Ectodermal cell (in vitro differentiated cells): ENCODE results near the gene RRP8.

Experiments
- H3K27ac ChIP-seq: 2 replicates; pipeline ENCODE4 v1.7.0; 2013; ENCODE audit warnings: mild to moderate bottlenecking, low read depth, low read length; ENCODE audit not compliant: insufficient read depth, poor library complexity, severe bottlenecking
- H3K27me3 ChIP-seq: 2 replicates; pipeline ENCODE4 v1.7.0; 2013; ENCODE audit warnings: mild to moderate bottlenecking, low read length; ENCODE audit not compliant: insufficient read depth, control insufficient read depth, poor library complexity, severe bottlenecking
- H3K36me3 ChIP-seq: one replicate; pipeline ENCODE4 v1.7.0; 2013; ENCODE audit warnings: low read length; ENCODE audit not compliant: control insufficient read depth, insufficient read depth
- H3K4me1 ChIP-seq: one replicate; pipeline ENCODE4 v1.7.0; 2013; ENCODE audit warnings: low read length; ENCODE audit not compliant: control insufficient read depth, insufficient read depth
- H3K4me3 ChIP-seq: 2 replicates; pipeline ENCODE4 v1.7.0; 2013; ENCODE audit warnings: low read depth, low read length, control low read depth; ENCODE audit not compliant: insufficient read depth
- H3K9me3 ChIP-seq: 2 replicates; pipeline ENCODE4 v1.7.0; 2013; ENCODE audit warnings: mild to moderate bottlenecking, low read length, moderate library complexity; ENCODE audit not compliant: control insufficient read depth
- WGBS, 2 experiments: methylation state at CpG; one replicate each; pipeline ENCODE4 v1.1.7; 2013; ENCODE audit warnings: missing lambda C conversion rate in 2 of 2; 5-methylcytosine and 5-hydroxymethylcytosine counted together

Gene RRP8

DNA sequence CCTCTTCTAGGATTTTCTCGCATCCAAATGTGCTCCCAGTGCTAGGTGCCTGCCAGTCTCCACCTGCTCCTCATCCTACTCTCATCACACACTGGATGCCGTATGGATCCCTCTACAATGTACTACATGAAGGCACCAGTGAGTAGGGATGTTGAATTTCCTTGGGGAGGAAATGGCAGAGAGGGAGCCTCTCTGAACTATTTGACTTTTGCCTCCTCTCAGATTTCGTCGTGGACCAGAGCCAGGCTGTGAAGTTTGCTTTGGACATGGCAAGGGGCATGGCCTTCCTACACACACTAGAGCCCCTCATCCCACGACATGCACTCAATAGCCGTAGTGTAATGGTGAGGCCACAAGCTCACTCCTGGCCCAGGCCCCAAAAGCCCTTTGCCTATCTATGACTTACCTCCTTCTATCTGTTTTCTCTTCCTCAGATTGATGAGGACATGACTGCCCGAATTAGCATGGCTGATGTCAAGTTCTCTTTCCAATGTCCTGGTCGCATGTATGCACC lies 6.1 kb upstream of the RRP8 start:
- Histone ChIP-seq H3K4me3 (no peak overlapping the region), H3K27me3 (no peaks in the 10 kb centered on the region), H3K4me1 (peaks cover 20% of the 10 kb centered on the region), H3K36me3 (peaks cover 32% of the 10 kb centered on the region), H3K9me3 (no peaks in the 10 kb centered on the region), H3K27ac (no peak overlapping the region)
- WGBS, 2 experiments, result 91 to 92% methylated on average over 8 of the region's 8 CpGs

DNA sequence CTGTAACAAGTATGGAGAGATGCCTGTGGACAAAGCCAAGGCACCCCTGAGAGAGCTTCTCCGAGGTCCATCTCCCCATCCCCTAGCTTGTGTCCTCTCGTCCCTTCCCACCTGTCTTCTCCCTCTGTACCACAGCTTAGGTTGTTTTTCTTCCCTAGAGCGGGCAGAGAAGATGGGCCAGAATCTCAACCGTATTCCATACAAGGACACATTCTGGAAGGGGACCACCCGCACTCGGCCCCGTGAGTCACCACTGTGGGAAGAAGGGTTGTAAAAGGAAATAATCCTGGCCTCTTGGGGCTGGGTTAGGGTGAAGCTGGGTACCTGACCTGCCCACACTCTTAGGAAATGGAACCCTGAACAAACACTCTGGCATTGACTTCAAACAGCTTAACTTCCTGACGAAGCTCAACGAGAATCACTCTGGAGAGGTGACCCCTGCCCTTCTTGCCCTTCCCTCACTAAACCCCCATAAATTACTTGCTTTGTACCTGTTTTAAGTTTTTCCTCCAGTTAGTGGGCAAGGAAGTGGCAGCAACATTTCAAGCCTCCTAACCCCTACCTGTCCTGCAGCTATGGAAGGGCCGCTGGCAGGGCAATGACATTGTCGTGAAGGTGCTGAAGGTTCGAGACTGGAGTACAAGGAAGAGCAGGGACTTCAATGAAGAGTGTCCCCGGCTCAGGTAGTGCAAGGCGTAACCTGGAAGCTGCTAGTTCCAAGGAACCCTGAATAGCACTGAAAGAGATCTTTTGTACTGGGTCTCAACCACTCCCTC lies 5.5 kb upstream of the RRP8 start:
- Histone ChIP-seq H3K36me3 (peaks cover 32% of the 10 kb centered on the region), H3K27me3 (no peaks in the 10 kb centered on the region), H3K4me3 (no peak overlapping the region), H3K27ac (no peak overlapping the region), H3K9me3 (no peaks in the 10 kb centered on the region), H3K4me1 (peaks cover 22% of the 10 kb centered on the region)
- WGBS, 2 experiments, result 96% methylated on average over 14 of the region's 14 CpGs

DNA sequence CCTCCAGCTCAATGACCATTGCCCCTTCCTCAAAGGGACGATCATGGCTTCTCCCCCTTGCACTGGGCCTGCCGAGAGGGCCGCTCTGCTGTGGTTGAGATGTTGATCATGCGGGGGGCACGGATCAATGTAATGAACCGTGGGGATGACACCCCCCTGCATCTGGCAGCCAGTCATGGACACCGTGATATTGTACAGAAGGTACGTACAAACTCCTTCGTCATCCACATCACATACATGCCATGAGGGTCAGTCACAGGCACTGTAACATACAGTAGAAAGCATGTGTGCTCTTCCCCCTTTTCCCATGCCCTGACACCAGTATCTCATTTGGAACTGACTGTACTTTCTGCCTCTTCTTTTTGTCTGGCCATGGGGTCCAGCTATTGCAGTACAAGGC lies 4.6 kb upstream of the RRP8 start:
- H3K4me3 ChIP-seq, result no peak overlapping the region
- WGBS, 2 experiments, result 96 to 97% methylated on average over 9 of the region's 9 CpGs
- H3K27ac ChIP-seq, result no peak overlapping the region
- H3K27me3 ChIP-seq, result no peaks in the 10 kb centered on the region
- peaks cover 32% of the 10 kb centered on the region for H3K36me3 ChIP-seq
- H3K9me3 ChIP-seq, result no peaks in the 10 kb centered on the region
- peaks cover 22% of the 10 kb centered on the region for H3K4me1 ChIP-seq

DNA sequence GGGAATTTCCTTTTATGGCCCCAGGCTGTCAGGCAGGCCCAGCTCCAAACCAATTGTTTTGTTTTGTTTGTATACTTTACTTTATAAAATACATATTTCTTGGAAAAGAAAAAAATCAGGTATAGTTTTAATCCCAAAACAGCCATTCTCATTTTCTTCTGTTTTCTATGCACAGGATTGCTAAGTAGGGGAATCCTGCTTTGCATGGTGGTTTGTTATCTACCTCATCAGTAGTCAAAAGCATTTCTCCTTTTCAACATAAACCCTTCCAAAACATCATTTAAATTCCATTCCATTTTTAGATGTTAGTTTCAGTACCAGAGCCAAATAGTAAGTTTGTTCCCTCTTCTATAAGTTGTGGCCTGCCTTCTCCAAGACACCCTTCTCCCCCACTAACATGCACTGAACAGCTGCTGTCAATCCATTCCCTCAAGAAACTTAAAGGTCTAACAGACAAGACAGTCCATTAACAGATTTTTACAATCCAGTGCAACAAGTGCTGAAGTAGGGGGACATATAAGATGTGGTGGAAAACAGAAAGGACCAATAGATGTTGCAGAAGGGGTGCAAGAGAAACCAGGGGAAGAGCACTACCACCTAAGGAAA lies 3.9 kb upstream of the RRP8 start:
- H3K9me3 ChIP-seq, result no peaks in the 10 kb centered on the region
- H3K4me1 ChIP-seq, result peaks cover 27% of the 10 kb centered on the region
- peaks cover 32% of the 10 kb centered on the region for H3K36me3 ChIP-seq
- H3K27ac ChIP-seq, result no peak overlapping the region
- no peaks in the 10 kb centered on the region for H3K27me3 ChIP-seq
- no peak overlapping the region for H3K4me3 ChIP-seq

DNA sequence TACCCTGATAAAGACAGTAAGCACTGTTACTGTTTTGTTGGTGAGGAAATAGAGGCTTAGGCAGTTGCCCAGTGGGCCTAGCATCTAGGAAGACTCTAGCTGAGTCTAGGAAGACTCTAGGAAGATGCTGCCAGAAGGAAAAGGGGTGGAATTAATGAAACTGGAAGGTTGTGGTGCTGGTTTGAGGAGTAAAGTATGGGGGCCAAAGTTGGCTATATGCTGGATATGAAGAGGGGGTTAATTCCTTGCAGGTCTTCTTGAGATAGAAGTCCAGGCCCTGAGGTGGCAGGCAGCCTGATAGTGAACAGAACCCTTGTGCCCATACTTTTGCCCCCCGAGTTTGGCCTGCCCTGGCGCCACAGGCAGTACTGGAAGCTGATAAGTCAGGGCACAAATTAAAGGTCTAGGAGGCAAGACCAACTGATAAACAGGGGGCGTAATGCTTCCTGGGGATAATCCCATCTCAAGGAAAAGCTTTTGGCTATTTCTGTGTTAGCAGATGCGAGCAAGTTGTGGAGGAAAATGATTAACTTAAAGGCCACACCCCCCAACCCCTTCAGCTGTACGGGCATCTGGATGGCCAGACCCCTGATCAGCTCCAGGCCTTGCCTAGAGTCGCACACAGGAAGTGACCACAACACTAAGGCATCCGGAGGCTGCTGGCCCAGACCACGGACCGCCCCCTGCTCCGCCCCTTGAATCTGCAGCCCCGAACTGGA lies 3.2 kb upstream of the RRP8 start:
- Histone ChIP-seq H3K4me3 (peak overlapping the region; percentile 14), H3K9me3 (no peaks in the 10 kb centered on the region), H3K36me3 (peaks cover 32% of the 10 kb centered on the region), H3K27me3 (no peaks in the 10 kb centered on the region), H3K4me1 (peaks cover 31% of the 10 kb centered on the region), H3K27ac (peak overlapping the region; percentile 52)
- WGBS, 2 experiments, result 26 to 28% methylated on average over 11 of the region's 11 CpGs

DNA sequence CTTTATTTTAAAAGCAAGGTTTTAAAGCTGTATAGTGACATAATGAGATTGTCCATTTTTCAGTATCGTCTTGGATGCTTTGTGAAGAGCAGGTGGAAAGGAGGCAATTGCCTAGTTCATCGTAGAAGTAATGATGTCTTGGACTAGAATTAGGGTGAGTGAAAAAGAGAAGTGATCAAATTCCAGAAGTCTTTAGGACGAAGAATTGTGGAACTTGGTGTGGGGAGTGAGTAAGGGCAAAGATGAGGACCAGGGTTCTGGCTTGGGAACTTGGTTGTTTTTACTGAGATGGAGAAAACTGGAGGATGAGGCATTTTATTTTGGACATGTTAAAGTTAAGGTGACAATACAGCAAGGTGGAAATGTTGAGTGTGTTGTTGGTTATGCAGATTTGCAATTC lies 1.4 kb upstream of the RRP8 start:
- Histone ChIP-seq H3K9me3 (no peaks in the 10 kb centered on the region), H3K27ac (no peak overlapping the region), H3K4me1 (peaks cover 26% of the 10 kb centered on the region), H3K27me3 (no peaks in the 10 kb centered on the region), H3K36me3 (peaks cover 32% of the 10 kb centered on the region), H3K4me3 (peak overlapping the region; percentile 57)
- 64 to 71% methylated on average over 3 of the region's 3 CpGs for WGBS, 2 experiments

DNA sequence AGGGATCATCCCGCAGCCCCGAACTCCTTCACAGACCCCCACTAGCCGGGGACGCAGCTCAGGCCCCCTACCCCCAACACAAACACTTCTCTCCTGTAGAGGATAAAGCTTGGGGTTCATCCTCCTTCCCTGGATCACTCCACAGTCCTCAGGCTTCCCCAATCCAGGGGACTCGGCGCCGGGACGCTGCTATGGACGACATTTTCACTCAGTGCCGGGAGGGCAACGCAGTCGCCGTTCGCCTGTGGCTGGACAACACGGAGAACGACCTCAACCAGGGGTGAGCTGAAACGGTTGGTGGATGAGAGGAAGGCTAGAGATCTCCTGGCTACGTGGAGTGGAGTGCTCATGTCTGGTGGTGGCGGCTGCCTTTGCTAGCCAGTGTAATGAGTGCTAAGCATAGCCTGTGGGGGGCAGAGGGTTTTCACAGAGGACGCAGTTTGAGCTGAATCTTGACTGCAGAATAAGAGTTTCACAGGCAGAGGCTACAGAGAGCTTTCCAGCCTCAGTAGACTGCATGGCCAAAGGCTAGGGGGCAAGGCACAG lies 738 bp upstream of the RRP8 start:
- 0% methylated on average over 20 of the region's 20 CpGs for WGBS, 2 experiments
- peaks cover 26% of the 10 kb centered on the region for H3K4me1 ChIP-seq
- peak overlapping the region; percentile 57 for H3K4me3 ChIP-seq

DNA sequence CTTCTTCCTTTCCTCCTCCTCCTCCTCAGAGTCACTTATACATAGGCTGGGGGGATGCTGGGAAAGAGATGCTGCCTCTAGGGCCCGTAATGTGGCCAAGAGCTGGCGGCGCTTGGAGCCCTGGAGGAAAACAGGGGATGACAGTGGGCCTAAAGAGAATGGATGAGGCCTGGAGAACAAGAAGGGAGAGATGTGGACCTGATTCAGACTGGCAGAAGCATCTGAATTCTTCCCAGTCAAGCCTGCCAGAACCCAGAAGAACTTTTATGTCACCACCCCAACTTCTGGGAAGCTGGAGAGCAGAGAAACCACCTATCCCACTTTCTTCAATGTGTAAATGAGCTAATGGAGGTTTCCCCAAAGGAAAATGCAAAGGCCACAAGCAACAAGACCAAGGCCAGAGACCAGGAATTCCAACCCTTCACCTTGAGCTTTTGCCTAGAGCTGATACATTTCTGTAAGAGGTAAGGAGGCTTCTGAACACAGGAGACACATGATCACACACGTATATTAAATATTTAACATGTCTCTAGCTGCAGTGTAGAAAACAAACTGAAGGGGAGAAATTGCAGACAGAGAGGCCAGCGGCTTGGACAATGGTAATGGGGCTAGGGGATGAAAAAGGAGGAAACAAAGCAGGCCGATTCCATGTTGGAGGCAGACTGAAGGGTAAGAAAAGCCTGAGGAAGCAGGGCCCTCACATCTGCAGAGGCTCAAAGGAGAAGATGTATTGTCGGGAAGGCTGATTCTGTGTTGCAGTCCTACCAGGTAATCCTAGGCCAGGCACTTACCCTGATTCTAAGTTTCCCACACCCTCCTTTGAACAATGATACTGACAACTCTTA lies 1.1 kb downstream of the RRP8 start:
- peak overlapping the region; percentile 57 for H3K4me3 ChIP-seq
- WGBS, 2 experiments, result 75 to 76% methylated on average over 6 to 7 of the region's 7 CpGs
- peaks cover 21% of the 10 kb centered on the region for H3K36me3 ChIP-seq
- no peaks in the 10 kb centered on the region for H3K9me3 ChIP-seq
- no peak overlapping the region for H3K27ac ChIP-seq
- no peaks in the 10 kb centered on the region for H3K27me3 ChIP-seq
- peaks cover 26% of the 10 kb centered on the region for H3K4me1 ChIP-seq

More for the DNA sequence above, 738 bp upstream of the RRP8 start:
- H3K36me3 ChIP-seq, result peaks cover 32% of the 10 kb centered on the region
- H3K27me3 ChIP-seq, result no peaks in the 10 kb centered on the region
- H3K27ac ChIP-seq, result peak overlapping the region; percentile 86
- no peaks in the 10 kb centered on the region for H3K9me3 ChIP-seq

DNA sequence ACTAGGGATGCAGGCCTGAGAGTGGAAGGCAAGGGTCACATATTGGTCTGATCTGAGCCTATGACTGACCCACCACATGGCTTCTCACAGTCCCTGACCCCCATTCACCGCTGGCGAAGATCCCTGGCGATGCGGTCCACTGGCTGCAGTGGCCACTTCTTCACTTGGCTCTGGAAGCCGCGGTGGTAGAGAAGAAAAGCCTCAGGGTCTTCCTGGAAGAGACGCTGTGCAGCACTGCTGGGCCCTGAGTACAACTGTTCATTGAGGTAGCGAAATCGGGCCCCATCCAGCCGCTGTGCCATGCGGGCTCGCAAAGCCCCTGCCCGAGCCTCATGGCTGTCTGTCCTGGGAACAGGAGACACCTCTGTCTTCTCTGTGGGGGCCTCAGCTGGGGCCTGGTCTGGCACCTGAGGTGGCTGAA lies 2.4 kb downstream of the RRP8 start:
- H3K9me3 ChIP-seq, result no peaks in the 10 kb centered on the region
- H3K27ac ChIP-seq, result no peak overlapping the region
- no peaks in the 10 kb centered on the region for H3K27me3 ChIP-seq
- WGBS, 2 experiments, result 95 to 98% methylated on average over 13 of the region's 13 CpGs
- peaks cover 18% of the 10 kb centered on the region for H3K4me1 ChIP-seq
- H3K36me3 ChIP-seq, result peaks cover 21% of the 10 kb centered on the region
- H3K4me3 ChIP-seq, result no peak overlapping the region
